IMR-90 (cell line): ENCODE measurements around the gene CST9. TPM values are rescaled to one million over a fixed set of nuclear protein-coding genes. Genes with fewer than 3 reads are reported as not detected.

Experiments
- ATAC-seq: fragments of 200-7000 bp; cut with Tn5 transposase; 2 replicates; pipeline ENCODE4 v1.9.1; 2020; ENCODE audit warnings: low read depth, mild to moderate bottlenecking, moderate library complexity
- BruUV-seq: library from RNA; stranded (reverse); fragments of 400-500 nt; replicated peaks from 2 replicates; lab custom pipeline; 2021; lab: Mats Ljungman, UMichigan
- CTCF ChIA-PET: fragments of 300-600 bp; formaldehyde crosslinking; extraction: SDS; loops from one replicate; lab custom pipeline; 2021; ENCODE audit warnings: antibody characterized with exemption; lab: Yijun Ruan, JAX
- POLR2A ChIA-PET: fragments of 300-600 bp; sonication (Branson Sonifier 250); formaldehyde crosslinking; loops from one replicate; lab custom pipeline; 2022; ENCODE audit warnings: antibody characterized with exemption; ENCODE audit not compliant: unreplicated experiment; lab: Charles Lee
- DNase-seq: peaks from one replicate; pipeline ENCODE4 v3.0.0; 2013
- H2AFZ ChIP-seq: replicated peaks from 2 replicates; pipeline ENCODE3; 2013; ENCODE audit warnings: low read length, mild to moderate bottlenecking; ENCODE audit not compliant: poor library complexity
- H2AK5ac ChIP-seq: 2 replicates; pipeline ENCODE4 v1.6.1; 2013; ENCODE audit warnings: low read depth, low read length, inconsistent platforms
- H2AK9ac ChIP-seq: replicated peaks from 2 replicates; pipeline ENCODE3; 2013; ENCODE audit warnings: mild to moderate bottlenecking, low read depth, low read length, moderate library complexity; ENCODE audit not compliant: poor library complexity
- H2BK120ac ChIP-seq: 2 replicates; pipeline ENCODE4 v1.6.1; 2013; ENCODE audit warnings: low read depth, low read length, inconsistent platforms
- H2BK15ac ChIP-seq: 3 replicates; pipeline ENCODE4 v1.6.1; 2013; ENCODE audit warnings: low read depth, low read length, inconsistent platforms
- H2BK20ac ChIP-seq: 2 replicates; pipeline ENCODE4 v1.6.1; 2013; ENCODE audit warnings: low read depth, mild to moderate bottlenecking, inconsistent platforms, low read length, moderate library complexity
- H2BK5ac ChIP-seq: 2 replicates; pipeline ENCODE4 v1.6.1; 2013; ENCODE audit warnings: mild to moderate bottlenecking, low read depth, low read length, inconsistent platforms; ENCODE audit not compliant: poor library complexity, severe bottlenecking
- H3K14ac ChIP-seq: replicated peaks from 2 replicates; pipeline ENCODE4 v1.6.1; 2013; ENCODE audit warnings: low read depth, low read length, inconsistent platforms
- H3K18ac ChIP-seq: 2 replicates; pipeline ENCODE4 v1.6.1; 2013; ENCODE audit warnings: low read depth, low read length, control low read depth
- H3K23ac ChIP-seq: 2 replicates; pipeline ENCODE4 v1.6.1; 2013; ENCODE audit warnings: low read depth, low read length, inconsistent platforms
- H3K27ac ChIP-seq: 2 replicates; pipeline ENCODE4 v1.5.1; 2013; ENCODE audit warnings: mild to moderate bottlenecking, control low read depth, low read length; ENCODE audit not compliant: insufficient read depth
- H3K27me3 ChIP-seq: 2 replicates; pipeline ENCODE4 v1.6.1; 2013; ENCODE audit warnings: low read length; ENCODE audit not compliant: control insufficient read depth, insufficient read depth
- H3K36me3 ChIP-seq: 2 replicates; pipeline ENCODE4 v1.6.1; 2013; ENCODE audit warnings: low read length, mixed read lengths; ENCODE audit not compliant: control insufficient read depth, insufficient read depth
- H3K4ac ChIP-seq: 2 replicates; pipeline ENCODE4 v1.6.1; 2013; ENCODE audit warnings: low read depth, low read length, inconsistent platforms
- H3K4me1 ChIP-seq: 2 replicates; pipeline ENCODE4 v1.6.1; 2013; ENCODE audit warnings: low read length, mixed read lengths; ENCODE audit not compliant: control insufficient read depth, insufficient read depth
- H3K4me2 ChIP-seq: 2 replicates; pipeline ENCODE4 v1.6.1; 2013; ENCODE audit warnings: low read depth, mild to moderate bottlenecking, control low read depth, low read length, moderate library complexity
- H3K4me3 ChIP-seq: 2 replicates; pipeline ENCODE4 v1.5.1; 2013; ENCODE audit warnings: low read depth, mild to moderate bottlenecking, control low read depth, low read length, moderate library complexity; ENCODE audit not compliant: insufficient read depth
- H3K56ac ChIP-seq: 2 replicates; pipeline ENCODE4 v1.6.1; 2013; ENCODE audit warnings: low read length, inconsistent platforms; ENCODE audit not compliant: insufficient read depth; ENCODE audit errors: extremely low read depth
- H3K79me1 ChIP-seq, 2 experiments: 2 replicates each; pipeline ENCODE4 v1.6.1; 2013; ENCODE audit warnings: low read length in 2 of 2, inconsistent platforms in 1 of 2, low read depth in 1 of 2
- H3K9ac ChIP-seq: 2 replicates; pipeline ENCODE4 v1.6.1; 2013; ENCODE audit warnings: low read depth, low read length, control low read depth
- H3K9me1 ChIP-seq: 2 replicates; pipeline ENCODE4 v1.6.1; 2013; ENCODE audit warnings: low read length, inconsistent platforms; ENCODE audit not compliant: insufficient read depth
- H3K9me3 ChIP-seq: 2 replicates; pipeline ENCODE4 v1.6.1; 2013; ENCODE audit warnings: low read length; ENCODE audit not compliant: control insufficient read depth, insufficient read depth
- H4K20me1 ChIP-seq: 2 replicates; pipeline ENCODE4 v1.6.1; 2013; ENCODE audit warnings: low read length, inconsistent platforms; ENCODE audit not compliant: insufficient read depth
- H4K5ac ChIP-seq: 2 replicates; pipeline ENCODE4 v1.6.1; 2013; ENCODE audit warnings: mild to moderate bottlenecking, low read depth, low read length, control low read depth
- H4K8ac ChIP-seq, 2 experiments: 2 replicates each; pipeline ENCODE4 v1.6.1; 2013; ENCODE audit warnings: low read depth in 2 of 2, low read length in 2 of 2, control low read depth in 1 of 2, inconsistent platforms in 1 of 2
- H4K91ac ChIP-seq: 2 replicates; pipeline ENCODE4 v1.6.1; 2013; ENCODE audit warnings: low read depth, low read length, inconsistent platforms; ENCODE audit not compliant: insufficient read depth
- BHLHE40 ChIP-seq: fragments of 150-350 bp; IDR thresholded peaks from 2 replicates; pipeline ENCODE4 v1.6.1; 2016; ENCODE audit warnings: mild to moderate bottlenecking, low read depth, low read length
- CEBPB ChIP-seq: IDR thresholded peaks from 2 replicates; pipeline ENCODE4 v1.6.1; 2012; ENCODE audit warnings: low read depth, low read length, improper control_type of control experiment
- CHD1 ChIP-seq: IDR thresholded peaks from 2 replicates; pipeline ENCODE4 v1.6.1; 2012; ENCODE audit warnings: low read depth, low read length, improper control_type of control experiment
- ELK1 ChIP-seq: fragments of 150-350 bp; IDR thresholded peaks from 2 replicates; pipeline ENCODE4 v1.6.1; 2016; ENCODE audit warnings: low read depth, mild to moderate bottlenecking, low read length, moderate library complexity, borderline replicate concordance
- FOS ChIP-seq: fragments of 150-350 bp; IDR thresholded peaks from 2 replicates; pipeline ENCODE4 v1.6.1; 2016; ENCODE audit warnings: low read depth, low read length
- MAFK ChIP-seq: IDR thresholded peaks from 2 replicates; pipeline ENCODE4 v1.6.1; 2012; ENCODE audit warnings: low read depth, low read length, improper control_type of control experiment
- MXI1 ChIP-seq: IDR thresholded peaks from 2 replicates; pipeline ENCODE4 v1.6.1; 2012; ENCODE audit warnings: low read depth, mild to moderate bottlenecking, low read length, moderate library complexity, borderline replicate concordance
- NFE2L2 ChIP-seq: fragments of 150-350 bp; IDR thresholded peaks from 2 replicates; pipeline ENCODE4 v1.6.1; 2016; ENCODE audit warnings: low read depth, mild to moderate bottlenecking, low read length
- POLR2A ChIP-seq: IDR thresholded peaks from 2 replicates; pipeline ENCODE4 v1.6.1; 2012; ENCODE audit warnings: mild to moderate bottlenecking, low read depth, low read length
- RAD21 ChIP-seq: IDR thresholded peaks from 2 replicates; pipeline ENCODE4 v1.6.1; 2012; ENCODE audit warnings: low read length, improper control_type of control experiment
- RCOR1 ChIP-seq: IDR thresholded peaks from 2 replicates; pipeline ENCODE4 v1.6.1; 2012; ENCODE audit warnings: mild to moderate bottlenecking, low read length, improper control_type of control experiment; ENCODE audit not compliant: insufficient replicate concordance
- RFX5 ChIP-seq: IDR thresholded peaks from 2 replicates; pipeline ENCODE4 v1.8.0; 2012; ENCODE audit warnings: low read depth, mild to moderate bottlenecking, low read length, moderate library complexity
- SMC3 ChIP-seq: fragments of 150-350 bp; IDR thresholded peaks from 2 replicates; pipeline ENCODE4 v1.6.1; 2016; ENCODE audit warnings: low read depth, mild to moderate bottlenecking, antibody characterized with exemption, low read length, moderate library complexity
- dilution Hi-C: fragments of 300-500 bp; cut with HindIII; formaldehyde crosslinking; loops from one replicate; pipeline ENCODE4 v1.14.3; 2018; ENCODE audit warnings: low sequenced_read_pairs; ENCODE audit not compliant: unreplicated experiment
- in situ Hi-C: fragments of 300-500 bp; cut with MboI; formaldehyde crosslinking; loops from 3 replicates; pipeline ENCODE4 v1.14.3; 2019; ENCODE audit warnings: low sequenced_read_pairs, inconsistent platforms, mixed read lengths
- intact Hi-C: fragments of 100-400 bp; cut with micrococcal nuclease; formaldehyde crosslinking; loops from 2 replicates; pipeline ENCODE4 v1.10.0; 2022
- polyA plus RNA-seq, 3 experiments: library from polyadenylated mRNA; depleted of rRNA; stranded (reverse); fragments of >200 nt; gene quantifications; 2 replicates each; pipeline ENCODE4 v1.2.3, GENCODE V29; 2012; ENCODE audit warnings: low replicate concordance in 1 of 3
- total RNA-seq: library from RNA; depleted of rRNA; stranded (reverse); fragments of >200 nt; gene quantifications from 2 replicates; pipeline ENCODE4 v1.2.3, GENCODE V29; 2012

Gene CST9
- total and polyA plus RNA-seq, 2 of the 4 experiments (the other 2 are of a cell fraction), result not detected

- Histone ChIP-seq H4K5ac (no peak overlapping the region), H2AK5ac (no peak overlapping the region), H3K36me3 (no peaks in the 10 kb centered on the region), H2BK15ac (no peak overlapping the region), H2BK5ac (no peak overlapping the region), H3K27ac (no peak overlapping the region), H3K4me1 (no peaks in the 10 kb centered on the region), H2BK20ac (no peak overlapping the region), H2AK9ac (no peak overlapping the region), H4K91ac (no peak overlapping the region), H3K23ac (no peak overlapping the region), H3K9ac (no peak overlapping the region), H3K4me3 (no peak overlapping the region), H4K8ac (no peak overlapping the region), H3K18ac (no peak overlapping the region), H3K79me1 (no peaks in the 10 kb centered on the region), H2AFZ (no peak overlapping the region), H3K4me2 (no peak overlapping the region), H3K9me1 (no peaks in the 10 kb centered on the region), H4K20me1 (no peaks in the 10 kb centered on the region), H3K56ac (no peak overlapping the region), H3K4ac (no peak overlapping the region), H3K14ac (no peak overlapping the region), H2BK120ac (no peak overlapping the region), H3K27me3 (peaks cover 2% of the 10 kb centered on the region), H3K9me3 (no peaks in the 10 kb centered on the region)
- intact Hi-C loops (no loop called here), in situ Hi-C loops (no loop called here), dilution Hi-C loops (no loop called here)
- DNase-seq, result no peak
- ATAC-seq, result no peak
- BruUV-seq, result no TSS peak
- no peak for TF ChIP-seq BHLHE40
- TF ChIP-seq CEBPB, result no peak
- TF ChIP-seq RAD21, result no peak
- no peak for TF ChIP-seq NFE2L2
- TF ChIP-seq MAFK, result no peak
- no peak for TF ChIP-seq SMC3
- no peak for TF ChIP-seq RCOR1
- TF ChIP-seq CHD1, result no peak
- no peak for TF ChIP-seq ELK1
- no peak for TF ChIP-seq FOS
- no peak for TF ChIP-seq POLR2A
- no peak for TF ChIP-seq MXI1
- no peak for TF ChIP-seq RFX5
- ChIA-PET POLR2A (no interaction called here), CTCF (no interaction called here)
Observed at GRCh38 chr20:23583526-23583925, 22.2 kb downstream of the CST9 start.
